ENCODE measurements around the gene PLEKHM2.

- no peak for TF ChIP-seq CTCF (IDR thresholded peaks at IDR 0.05; ENCODE audit: low read depth, low read length, poor library complexity, severe bottlenecking)
- TF ChIP-seq EZH2phosphoT487 (IDR thresholded peaks at IDR 0.05; ENCODE audit: borderline replicate concordance, low read length), result no peak
These were observed 63.3 kb downstream of the PLEKHM2 start for GRCh38 chr1:15747378-15747777.

All from DOHH2 (cell line).